Coronary artery (tissue), 2 donors: ENCODE measurements around the gene RUNX3.
A peak's percentile ranks its signal among the peaks of the same experiment; 100 is the strongest.
"Not testable (repeated sequence)": the region's sequence is repeated elsewhere in the genome, so short reads cannot be mapped to it uniquely, and the experiment has no call there.

Experiments
- DNase-seq: peaks from one replicate; pipeline ENCODE4 v3.0.0-alpha.2; 2017; ENCODE audit warnings: low spot score
- H3K27ac ChIP-seq, 2 donors: fragments of 200-600 bp; sonication (generic); one replicate each; pipeline ENCODE4 v1.5.1; 2016 to 2019
- H3K4me3 ChIP-seq: fragments of 200-600 bp; sonication (generic); 2 replicates; pipeline ENCODE4 v1.5.1; 2016; ENCODE audit warnings: mild to moderate bottlenecking, moderate library complexity
- CTCF ChIP-seq: fragments of 200-600 bp; sonication (generic); IDR thresholded peaks from one replicate; pipeline ENCODE4 v1.5.1; 2019; ENCODE audit warnings: antibody characterized with exemption

RUNX3 gene

DNA sequence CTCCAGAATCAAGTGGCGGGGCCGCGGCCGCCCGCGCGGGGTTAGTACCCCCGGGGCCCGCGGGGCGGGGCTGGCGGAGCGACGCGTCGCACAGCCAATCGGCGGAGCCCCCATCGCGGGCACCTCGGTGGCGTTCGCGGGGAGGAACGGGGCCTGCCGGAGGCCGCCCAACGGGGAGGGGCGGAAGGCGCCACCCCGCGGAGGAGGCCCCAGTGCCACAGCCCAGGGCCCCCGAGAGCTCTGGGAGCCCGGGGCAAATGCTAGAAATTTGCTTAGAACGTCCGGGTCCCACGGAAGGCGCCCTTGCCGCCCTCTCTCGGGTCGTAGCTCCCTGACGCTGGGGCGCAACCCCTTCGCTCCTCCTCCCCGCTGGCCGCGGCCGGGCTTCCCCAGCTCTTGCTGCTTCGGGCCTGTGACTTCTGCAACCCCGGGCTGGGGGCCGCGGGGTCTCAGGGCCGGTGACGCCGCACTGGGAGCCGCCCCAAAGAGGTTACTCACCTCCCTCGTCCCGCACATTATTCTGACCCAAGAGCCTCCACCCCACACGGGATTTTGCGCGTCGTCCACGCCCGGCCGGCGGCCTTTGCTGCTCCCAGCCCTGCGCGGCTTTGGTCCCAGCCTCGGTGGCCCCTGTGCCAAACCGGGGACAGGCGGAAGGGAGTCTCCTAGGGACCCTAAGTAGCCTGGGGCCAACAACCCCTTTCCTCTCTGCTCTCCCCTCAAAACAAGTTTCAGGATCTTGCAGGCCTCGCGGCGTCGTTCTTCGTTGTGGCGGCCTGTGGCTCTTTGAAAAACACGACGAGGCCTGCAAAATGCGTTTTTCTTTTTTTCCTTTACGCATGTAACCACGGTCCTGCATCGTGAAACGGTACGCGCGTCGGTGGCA, at the start of gene RUNX3:
Gene RUNX3 (minus strand): TSS at position 17 of the 886 bp plus-strand sequence. CDS start 408 bp downstream, outside the sequence.
- no peak for DNase-seq
- H3K4me3 ChIP-seq: peak within 1 kb of the TSS; percentile 66
- peak within 1 kb of the TSS in 1 of 2 donors; percentile 52 for H3K27ac ChIP-seq
- TF ChIP-seq CTCF: no peak

DNA sequence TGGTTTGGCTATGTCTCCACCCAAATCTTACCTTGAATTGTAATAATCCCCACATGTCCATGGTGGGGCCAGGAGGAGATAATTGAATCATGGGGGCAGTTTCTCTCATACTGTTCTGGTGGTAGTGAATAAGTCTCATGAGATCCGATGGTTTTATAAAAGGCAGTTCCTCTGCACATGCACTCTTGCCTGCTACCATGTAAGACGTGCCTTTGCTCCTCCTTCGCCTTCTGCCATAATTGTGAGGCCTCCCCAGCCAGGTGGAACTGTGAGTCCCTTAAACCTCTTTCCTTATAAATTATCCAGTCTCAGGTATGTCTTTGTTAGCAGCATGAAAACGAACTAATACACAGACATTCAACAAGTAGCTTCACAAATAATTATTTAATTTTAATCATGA, 49.2 kb upstream of the RUNX3 start:
- not testable (repeated sequence) for H3K4me3 ChIP-seq, DNase-seq, H3K27ac ChIP-seq

DNA sequence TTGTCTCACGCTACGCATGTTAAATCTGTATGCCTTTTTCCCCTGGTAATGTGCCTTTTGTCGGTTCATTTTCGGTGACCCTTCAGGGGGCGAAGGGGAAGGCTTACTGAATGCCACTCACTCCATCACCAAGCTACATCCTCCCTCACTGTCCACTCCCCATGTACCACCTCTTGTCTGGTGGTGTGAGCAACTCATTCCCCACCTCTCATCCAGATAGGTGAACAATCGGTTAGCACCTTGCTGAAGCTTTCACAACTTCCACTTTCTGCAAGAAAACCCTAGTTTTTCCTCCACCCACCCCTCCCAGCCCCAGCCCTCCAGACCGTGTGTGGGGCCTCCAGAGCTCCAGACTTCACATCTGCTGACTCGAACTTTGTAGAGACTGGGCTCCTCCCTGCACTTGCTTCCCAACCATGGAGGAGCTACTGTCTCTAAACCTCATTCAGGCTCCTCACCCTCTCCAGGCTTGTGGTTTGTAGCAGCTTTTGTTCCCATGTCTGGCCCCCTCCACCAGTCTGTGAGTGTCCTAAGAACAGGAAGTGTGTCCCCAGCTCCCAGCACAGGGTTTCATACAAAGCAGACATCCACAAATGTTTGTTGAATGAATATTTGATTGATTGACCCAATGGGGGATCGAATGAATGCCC, 48.4 kb upstream of the RUNX3 start:
- Histone ChIP-seq H3K4me3 (no peak overlapping the region), H3K27ac (no peak overlapping the region)
- no peak for DNase-seq
- no peak for TF ChIP-seq CTCF

DNA sequence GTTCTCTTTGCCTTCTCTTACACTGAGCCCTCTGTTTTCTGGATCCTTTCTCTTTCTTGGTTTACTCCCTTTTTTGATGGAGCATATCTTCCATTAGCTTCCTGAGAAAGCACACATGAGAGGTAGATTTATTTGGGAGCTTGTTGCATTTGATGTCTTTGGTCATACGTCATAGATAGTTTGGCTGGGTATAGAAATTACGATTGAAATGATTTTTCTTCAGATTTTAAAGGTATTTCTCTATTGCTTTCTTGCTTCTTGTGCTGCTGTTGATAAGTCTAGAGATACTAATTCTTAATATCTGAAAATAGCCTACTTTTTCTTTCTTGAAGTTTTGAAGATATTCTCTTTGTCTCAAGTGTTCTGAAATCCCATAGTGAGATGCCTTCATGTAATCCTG, 45.3 kb upstream of the RUNX3 start:
- no peak for TF ChIP-seq CTCF
- Histone ChIP-seq H3K27ac (no peak overlapping the region), H3K4me3 (no peak overlapping the region)
- no peak for DNase-seq

- TF ChIP-seq CTCF: no peak
- no peak overlapping the region for H3K27ac ChIP-seq
- no peak overlapping the region for H3K4me3 ChIP-seq
- no peak for DNase-seq
These were observed 43.2 kb upstream of the RUNX3 start for GRCh38 chr1:24973315-24973714.

- Histone ChIP-seq H3K4me3 (no peak overlapping the region), H3K27ac (no peak overlapping the region)
- no peak for TF ChIP-seq CTCF
- DNase-seq: no peak
These were observed 42.8 kb upstream of the RUNX3 start for GRCh38 chr1:24972915-24973242.

- H3K27ac ChIP-seq: no peak overlapping the region
- no peak for TF ChIP-seq CTCF
- no peak for DNase-seq
- no peak overlapping the region for H3K4me3 ChIP-seq
These were observed 42.3 kb upstream of the RUNX3 start for GRCh38 chr1:24972221-24972914.
